Iris pigment epithelial cell (primary cell): ENCODE data around the gene ERC1.

Source experiments
- DNase-seq: peaks from one replicate; pipeline ENCODE4 v3.0.0-alpha.2; 2011; ENCODE audit warnings: low read depth

The ERC1 gene

GRCh38 chr12:1536817-1537216 lies 545.8 kb downstream of the ERC1 start:
- DNase-seq = no peak

DNA sequence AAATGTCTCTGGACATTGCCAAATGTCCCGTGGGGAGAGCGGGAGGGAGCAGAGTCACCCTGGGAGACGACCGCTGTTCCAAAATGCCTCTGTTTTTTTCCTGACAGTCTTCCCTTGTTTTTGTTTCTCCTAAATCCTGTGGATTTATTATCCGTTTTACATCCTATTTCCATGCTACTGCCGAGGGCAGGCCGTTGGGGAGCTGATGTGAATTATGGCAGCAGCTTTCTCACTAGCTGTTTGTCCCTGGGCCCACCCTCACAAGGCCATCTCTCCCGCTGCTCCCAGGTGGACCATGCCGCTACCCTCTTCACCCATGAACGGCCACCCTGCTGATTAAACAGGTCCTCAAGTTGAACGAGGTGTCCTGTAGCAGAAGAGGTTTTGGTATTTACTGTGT lies 548.1 kb downstream of the ERC1 start:
- no peak for DNase-seq

- no peak for DNase-seq
Measured at GRCh38 chr12:1540690-1541089, 549.7 kb downstream of the ERC1 start.

GRCh38 chr12:1542599-1542998 lies 551.6 kb downstream of the ERC1 start:
- no peak for DNase-seq

DNA sequence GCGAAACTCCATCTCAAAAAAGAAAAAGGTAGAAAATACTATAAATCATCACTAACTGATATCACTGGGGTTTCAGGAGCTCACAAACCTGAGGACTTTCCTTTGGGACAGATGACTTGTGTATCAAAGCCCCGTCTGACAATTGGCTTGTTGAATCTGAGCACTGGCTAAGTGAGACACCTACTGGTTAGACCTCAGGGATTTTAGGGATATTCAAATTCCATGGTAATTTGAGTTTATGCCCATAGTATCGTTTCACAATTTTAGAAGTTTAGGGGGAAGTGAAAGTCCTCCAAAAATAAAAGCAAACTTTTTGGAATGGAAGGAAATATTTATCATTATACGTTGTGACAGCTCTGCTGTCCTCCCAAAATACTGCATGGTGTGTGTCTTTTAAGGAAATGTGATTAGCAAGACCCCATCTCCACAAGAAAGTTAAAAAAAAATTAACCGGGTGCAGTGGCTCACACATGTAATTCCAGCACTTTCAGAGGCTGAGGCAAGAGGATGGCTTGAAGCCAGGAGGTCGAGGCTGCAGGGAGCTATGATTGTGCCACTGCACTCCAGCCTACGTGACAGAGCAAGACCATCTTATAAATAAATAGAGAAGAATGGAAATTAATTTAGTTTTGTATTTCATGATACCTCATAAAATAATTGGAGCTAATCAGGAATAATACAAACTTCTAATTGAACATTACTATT lies 554.1 kb downstream of the ERC1 start:
- DNase-seq = no peak
